Lower leg skin (tissue), 3 donors: ENCODE measurements around the gene NDUFB1.

Source experiments
- POLR2A ChIP-seq, 2 donors: fragments of 450-650 bp; IDR thresholded peaks; one replicate each; pipeline ENCODE4 v1.6.1; 2016 to 2017; ENCODE audit warnings: antibody characterized with exemption in 2 of 2, mild to moderate bottlenecking in 1 of 2, moderate library complexity in 1 of 2
- TF ChIP-seq, protein P1 (sequence below), 3 donors: fragments of 450-650 bp; IDR thresholded peaks; one replicate each; pipeline ENCODE4 v1.5.1; 2016; ENCODE audit warnings: antibody characterized with exemption in 3 of 3, mild to moderate bottlenecking in 3 of 3, moderate library complexity in 2 of 3

DNA sequence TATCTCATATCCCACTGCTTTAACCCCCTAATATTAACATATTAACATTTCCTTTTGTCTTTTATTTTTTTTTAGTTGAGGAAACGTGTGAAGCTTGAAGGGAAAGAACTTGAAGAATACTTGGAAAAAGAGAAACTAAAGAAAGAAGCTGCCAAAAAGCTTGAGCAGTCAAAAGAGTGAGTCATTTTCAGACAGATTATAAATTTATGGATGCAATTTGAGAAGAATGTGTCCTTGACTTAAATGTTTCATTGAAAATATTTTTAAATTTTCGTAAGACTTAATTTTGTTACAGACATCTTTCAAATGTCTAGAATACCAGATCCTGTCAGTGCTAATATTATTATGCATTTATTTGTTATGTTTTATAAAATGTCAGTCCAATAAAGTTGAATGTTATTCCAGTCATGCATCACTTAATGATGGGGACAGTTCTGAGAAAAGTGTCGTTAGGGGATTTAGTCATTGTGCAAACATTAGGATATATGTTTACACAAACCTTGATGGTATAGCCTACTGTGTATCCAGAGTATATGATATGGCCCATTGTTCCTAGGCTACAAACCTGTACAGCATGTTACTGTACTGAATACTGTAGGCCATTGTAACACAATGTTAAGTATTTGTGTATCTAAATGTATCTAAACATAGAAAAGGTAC is 32.9 kb upstream of the NDUFB1 start:
- TF ChIP-seq, protein P1, sequence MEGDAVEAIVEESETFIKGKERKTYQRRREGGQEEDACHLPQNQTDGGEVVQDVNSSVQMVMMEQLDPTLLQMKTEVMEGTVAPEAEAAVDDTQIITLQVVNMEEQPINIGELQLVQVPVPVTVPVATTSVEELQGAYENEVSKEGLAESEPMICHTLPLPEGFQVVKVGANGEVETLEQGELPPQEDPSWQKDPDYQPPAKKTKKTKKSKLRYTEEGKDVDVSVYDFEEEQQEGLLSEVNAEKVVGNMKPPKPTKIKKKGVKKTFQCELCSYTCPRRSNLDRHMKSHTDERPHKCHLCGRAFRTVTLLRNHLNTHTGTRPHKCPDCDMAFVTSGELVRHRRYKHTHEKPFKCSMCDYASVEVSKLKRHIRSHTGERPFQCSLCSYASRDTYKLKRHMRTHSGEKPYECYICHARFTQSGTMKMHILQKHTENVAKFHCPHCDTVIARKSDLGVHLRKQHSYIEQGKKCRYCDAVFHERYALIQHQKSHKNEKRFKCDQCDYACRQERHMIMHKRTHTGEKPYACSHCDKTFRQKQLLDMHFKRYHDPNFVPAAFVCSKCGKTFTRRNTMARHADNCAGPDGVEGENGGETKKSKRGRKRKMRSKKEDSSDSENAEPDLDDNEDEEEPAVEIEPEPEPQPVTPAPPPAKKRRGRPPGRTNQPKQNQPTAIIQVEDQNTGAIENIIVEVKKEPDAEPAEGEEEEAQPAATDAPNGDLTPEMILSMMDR (IDR thresholded peaks at IDR 0.05), result no peak
- TF ChIP-seq POLR2A (IDR thresholded peaks at IDR 0.05), result no peak
